HUES48 (cell line): ENCODE data around the gene ZBTB7C.

Source experiments
- H3K27ac ChIP-seq: one replicate; pipeline ENCODE4 v1.7.0; 2013; ENCODE audit warnings: low read depth, low read length, inconsistent platforms
- H3K27me3 ChIP-seq: 2 replicates; pipeline ENCODE4 v1.6.1; 2013; ENCODE audit warnings: mild to moderate bottlenecking, low read length; ENCODE audit not compliant: control insufficient read depth, insufficient read depth
- H3K36me3 ChIP-seq: 2 replicates; pipeline ENCODE4 v1.6.1; 2013; ENCODE audit warnings: low read length; ENCODE audit not compliant: control insufficient read depth, insufficient read depth
- H3K4me1 ChIP-seq: 2 replicates; pipeline ENCODE4 v1.6.1; 2013; ENCODE audit warnings: mild to moderate bottlenecking, low read length; ENCODE audit not compliant: control insufficient read depth, insufficient read depth
- H3K4me3 ChIP-seq: 2 replicates; pipeline ENCODE4 v1.5.1; 2013; ENCODE audit warnings: mild to moderate bottlenecking, low read depth, low read length
- H3K9ac ChIP-seq: 2 replicates; pipeline ENCODE4 v1.6.1; 2013; ENCODE audit warnings: mild to moderate bottlenecking, low read depth, low read length, moderate library complexity
- H3K9me3 ChIP-seq: 2 replicates; pipeline ENCODE4 v1.6.1; 2013; ENCODE audit warnings: low read length; ENCODE audit not compliant: control insufficient read depth, insufficient read depth

ZBTB7C gene

DNA sequence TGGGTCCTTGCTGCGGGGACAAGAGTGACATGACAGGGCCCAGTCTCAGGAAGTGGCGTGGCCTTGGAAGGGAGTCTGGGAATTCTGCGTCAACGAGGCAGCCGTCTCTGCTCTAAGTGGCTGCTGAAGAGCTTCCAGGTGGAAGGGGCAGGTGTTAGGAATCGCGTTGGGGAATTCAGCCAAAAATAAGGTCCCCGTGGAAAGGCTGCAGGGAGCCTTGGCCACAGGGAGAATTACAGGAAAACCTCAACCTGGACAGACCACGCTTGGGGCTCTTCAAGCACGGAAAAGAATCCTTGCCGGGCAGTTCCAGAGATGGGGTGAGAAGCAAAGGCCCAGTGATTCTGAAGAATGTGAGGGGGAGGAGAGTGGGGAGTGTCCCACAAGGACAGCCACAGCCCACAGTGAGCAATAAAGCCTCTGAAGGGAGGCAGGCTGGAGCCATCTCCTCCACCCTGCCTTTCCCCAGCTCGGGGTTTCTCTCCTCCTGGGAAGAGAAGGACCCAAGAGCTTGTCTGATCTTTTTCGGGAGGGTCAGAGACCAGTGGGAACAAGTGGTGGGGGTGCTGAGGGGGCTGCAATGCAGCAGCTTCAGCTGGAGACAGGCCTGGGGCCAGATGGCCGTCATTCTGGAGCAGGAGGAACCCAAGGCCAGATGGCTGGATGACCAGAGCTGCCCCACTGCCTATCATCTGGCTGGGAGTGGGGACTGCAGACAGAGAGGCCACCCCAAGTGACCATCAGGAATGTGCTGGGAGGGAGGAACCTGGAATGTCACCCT is 372.4 kb downstream of the ZBTB7C start:
- H3K9ac ChIP-seq: no peak overlapping the region
- H3K4me3 ChIP-seq: no peak overlapping the region
- H3K4me1 ChIP-seq: no peaks in the 10 kb centered on the region
- H3K27ac ChIP-seq: no peak overlapping the region
- no peaks in the 10 kb centered on the region for H3K27me3 ChIP-seq
- H3K9me3 ChIP-seq: no peaks in the 10 kb centered on the region
- H3K36me3 ChIP-seq: no peaks in the 10 kb centered on the region

DNA sequence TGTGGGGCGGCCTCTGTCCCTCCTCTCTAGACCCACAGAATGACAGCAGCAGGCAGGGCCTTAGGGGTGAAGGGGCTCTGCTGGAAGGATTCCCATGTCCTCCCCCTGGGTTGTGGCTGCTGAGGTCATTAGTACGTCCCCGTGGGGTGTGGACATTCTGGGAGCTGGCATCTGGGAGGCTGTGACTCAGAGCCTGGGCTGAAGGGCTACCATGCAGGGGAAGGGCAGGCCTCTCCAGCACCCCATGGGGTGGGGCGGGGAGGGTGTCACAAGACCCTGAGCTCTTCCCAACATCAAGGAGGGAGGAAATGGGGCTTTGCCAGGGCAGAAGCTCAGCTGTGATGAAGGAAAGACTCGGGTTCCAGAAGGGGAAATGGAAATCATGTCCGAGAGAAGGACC is 373.0 kb downstream of the ZBTB7C start:
- no peak overlapping the region for H3K27ac ChIP-seq
- no peaks in the 10 kb centered on the region for H3K36me3 ChIP-seq
- peaks cover 1% of the 10 kb centered on the region; the same call in 1 of the 2 replicates for H3K4me1 ChIP-seq
- H3K4me3 ChIP-seq: no peak overlapping the region
- H3K9ac ChIP-seq: no peak overlapping the region
- no peaks in the 10 kb centered on the region for H3K27me3 ChIP-seq
- H3K9me3 ChIP-seq: no peaks in the 10 kb centered on the region

DNA sequence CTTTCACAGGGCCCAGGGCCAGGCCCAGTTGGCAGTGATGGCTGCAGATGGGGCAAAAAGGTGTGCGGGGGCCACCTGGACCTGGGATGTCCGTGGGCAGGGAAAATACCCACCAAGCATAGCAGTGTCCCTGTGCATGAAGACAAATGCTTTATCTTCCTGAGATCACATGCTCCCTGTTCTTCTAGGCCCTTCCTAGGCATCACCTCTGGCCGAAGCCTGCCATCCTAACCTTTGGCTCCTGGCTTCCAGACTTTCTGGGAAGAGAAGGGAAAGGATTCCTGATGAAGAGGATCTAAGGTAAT is 373.7 kb downstream of the ZBTB7C start:
- Histone ChIP-seq H3K27ac (no peak overlapping the region), H3K36me3 (no peaks in the 10 kb centered on the region), H3K9me3 (no peaks in the 10 kb centered on the region), H3K27me3 (no peaks in the 10 kb centered on the region), H3K9ac (no peak overlapping the region), H3K4me3 (no peak overlapping the region), H3K4me1 (peaks cover 3% of the 10 kb centered on the region; the same call in 1 of the 2 replicates)

DNA sequence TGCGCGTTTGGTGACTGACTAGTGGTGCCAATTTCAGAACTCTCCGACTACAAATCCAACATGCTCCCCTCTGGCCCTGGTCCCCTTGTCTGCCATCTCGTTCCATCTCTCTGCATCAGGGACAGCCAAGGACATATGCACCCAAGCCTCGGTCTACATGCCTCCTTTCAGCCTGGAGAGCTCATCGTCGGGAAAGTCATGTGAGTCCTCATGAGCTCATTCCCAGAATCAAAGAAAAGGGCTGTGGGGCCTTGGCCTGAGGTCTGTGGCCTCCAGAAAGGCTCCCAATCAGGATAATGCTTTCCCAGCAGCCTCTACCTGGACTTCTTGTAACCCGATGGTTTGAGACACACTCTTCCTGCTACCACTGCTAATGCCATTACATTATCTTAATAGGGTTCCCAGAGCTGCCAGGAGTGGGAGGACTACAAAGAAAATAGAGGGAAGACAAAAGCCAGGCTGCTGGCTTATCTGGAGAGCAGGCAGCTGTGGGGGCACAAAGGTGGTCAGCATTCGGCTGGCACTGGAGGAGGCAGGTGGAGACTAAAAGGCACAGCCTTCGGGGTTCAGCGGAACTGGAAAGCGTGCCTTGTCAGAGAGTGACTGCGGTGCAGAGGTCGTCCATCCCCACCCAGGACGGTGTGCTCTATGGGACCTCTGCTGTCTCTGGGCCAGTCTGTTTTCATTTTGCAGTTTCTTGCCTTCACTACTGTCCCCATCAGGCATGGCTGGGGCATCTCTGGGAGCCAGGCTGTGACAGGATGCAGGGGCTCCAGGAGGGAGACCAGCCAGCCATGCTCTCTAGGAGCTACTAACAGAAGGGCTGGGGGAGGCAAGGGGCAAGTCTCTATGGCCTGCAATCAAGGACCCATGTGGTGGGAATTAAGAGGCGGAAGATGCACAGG is 374.3 kb downstream of the ZBTB7C start:
- H3K9me3 ChIP-seq: no peaks in the 10 kb centered on the region
- H3K4me3 ChIP-seq: no peak overlapping the region
- no peaks in the 10 kb centered on the region for H3K27me3 ChIP-seq
- no peak overlapping the region; the same call in 1 of the 2 replicates for H3K9ac ChIP-seq
- H3K4me1 ChIP-seq: peaks cover 3% of the 10 kb centered on the region; the same call in 1 of the 2 replicates
- H3K27ac ChIP-seq: no peak overlapping the region
- no peaks in the 10 kb centered on the region for H3K36me3 ChIP-seq

DNA sequence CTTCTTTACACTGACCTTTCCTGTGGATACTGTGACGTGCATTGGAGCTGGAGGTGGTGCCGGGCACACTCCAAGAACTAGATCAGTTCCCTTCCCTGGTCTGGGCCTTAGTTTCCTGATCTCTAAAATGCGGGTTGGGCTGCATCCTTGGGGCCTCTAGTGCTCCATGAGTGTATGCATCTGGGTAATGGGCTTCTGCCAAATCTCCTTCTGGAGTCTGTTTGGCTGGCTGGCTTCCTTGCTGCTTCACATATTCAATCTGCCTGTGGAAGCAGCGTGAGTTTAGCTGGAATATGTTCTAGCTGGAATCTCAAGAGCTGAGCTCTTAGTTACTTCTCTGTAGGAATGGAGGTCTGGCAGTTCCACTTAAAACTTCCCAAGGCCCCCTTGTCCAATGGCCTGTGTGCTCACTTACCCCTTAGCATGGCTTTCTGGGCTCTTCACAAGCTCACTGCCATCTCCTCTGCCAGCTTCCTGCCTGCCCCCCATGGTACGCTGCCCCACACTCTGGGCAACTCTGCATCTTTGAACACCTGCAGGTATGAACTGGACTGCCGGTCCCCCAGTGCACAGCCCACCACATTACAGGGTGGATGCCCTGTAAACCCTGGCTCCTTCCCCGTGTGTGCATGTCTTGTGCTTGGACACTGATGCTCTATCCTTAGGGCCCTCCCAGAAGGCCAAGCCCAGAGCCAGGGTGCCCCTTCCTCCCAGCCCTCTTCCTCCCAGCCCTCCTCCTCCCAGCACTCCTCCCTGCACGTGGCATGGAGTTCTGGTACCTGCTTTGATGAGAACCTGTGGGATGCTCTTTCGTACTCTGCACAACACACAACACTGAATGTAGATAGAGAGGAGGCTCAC is 375.2 kb downstream of the ZBTB7C start:
- Histone ChIP-seq H3K36me3 (no peaks in the 10 kb centered on the region), H3K9me3 (no peaks in the 10 kb centered on the region), H3K9ac (no peak overlapping the region), H3K4me3 (no peak overlapping the region), H3K27ac (no peak overlapping the region), H3K27me3 (no peaks in the 10 kb centered on the region), H3K4me1 (peaks cover 3% of the 10 kb centered on the region; the same call in 1 of the 2 replicates)

DNA sequence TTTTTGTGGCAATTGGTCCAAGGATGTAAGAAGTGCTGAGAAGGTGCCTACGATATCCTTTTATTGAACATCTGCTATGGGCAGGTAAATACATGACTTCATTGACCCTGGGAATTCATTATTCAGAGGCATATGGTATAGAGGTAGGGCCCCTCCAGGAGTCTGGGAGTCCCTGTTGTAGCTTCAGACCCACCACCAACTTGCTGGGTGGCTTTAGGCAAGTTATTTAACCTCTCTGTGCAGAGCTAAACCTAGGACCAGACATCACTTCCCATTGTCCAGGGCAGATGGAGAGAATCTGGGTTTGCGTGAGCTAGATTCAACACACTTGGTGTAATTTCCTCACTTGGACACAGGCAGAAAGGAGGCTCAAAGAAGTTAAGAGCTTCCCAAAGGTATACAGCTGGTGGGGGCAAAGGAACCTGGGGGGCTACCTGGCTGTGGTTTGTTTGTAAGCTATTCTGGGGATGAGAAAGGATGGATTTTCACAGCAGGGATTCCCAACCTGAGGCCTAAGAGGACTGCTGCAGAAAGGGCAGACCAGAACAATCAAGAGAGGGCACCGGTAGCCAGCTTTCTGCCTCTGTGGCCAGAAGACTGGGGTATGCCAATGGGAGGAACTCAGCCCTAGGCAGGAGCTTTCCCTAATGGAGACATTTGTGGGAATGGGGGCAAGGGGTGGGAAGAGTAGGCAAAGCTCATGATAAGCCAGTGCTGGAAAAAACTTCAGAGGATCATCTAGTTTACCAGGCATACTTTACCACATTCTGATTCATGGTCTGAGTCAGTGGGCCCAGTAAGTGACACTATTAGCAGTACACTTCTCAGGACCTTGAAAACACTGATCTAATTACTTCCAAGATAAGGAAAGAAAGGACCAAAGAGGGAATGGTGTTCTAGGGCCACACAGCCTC is 376.1 kb downstream of the ZBTB7C start:
- Histone ChIP-seq H3K27ac (no peak overlapping the region), H3K4me1 (peaks cover 3% of the 10 kb centered on the region; the same call in 1 of the 2 replicates), H3K9ac (no peak overlapping the region), H3K9me3 (no peaks in the 10 kb centered on the region), H3K36me3 (no peaks in the 10 kb centered on the region), H3K27me3 (no peaks in the 10 kb centered on the region), H3K4me3 (no peak overlapping the region)

DNA sequence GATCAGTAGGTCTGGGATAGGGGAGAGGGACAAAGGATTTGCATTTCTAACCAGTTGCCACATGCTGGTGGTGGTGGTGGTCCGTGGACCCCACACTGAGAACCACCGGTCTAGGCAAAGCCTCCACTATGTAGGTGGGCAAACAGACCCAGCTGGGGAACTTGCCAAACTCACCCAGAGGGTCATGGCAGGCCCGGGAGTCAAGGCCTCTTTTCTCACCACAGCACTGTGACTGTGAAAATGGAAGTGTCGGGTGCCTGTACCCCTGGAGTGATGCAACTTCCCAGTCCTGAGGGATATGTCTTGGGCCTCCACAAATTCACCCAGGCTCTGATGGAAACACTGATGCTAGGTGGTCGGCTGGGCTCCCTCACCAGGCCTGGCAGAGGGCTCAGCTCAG is 377.5 kb downstream of the ZBTB7C start:
- Histone ChIP-seq H3K4me3 (no peak overlapping the region), H3K27me3 (no peaks in the 10 kb centered on the region), H3K9me3 (no peaks in the 10 kb centered on the region), H3K9ac (no peak overlapping the region), H3K27ac (no peak overlapping the region), H3K4me1 (peaks cover 7% of the 10 kb centered on the region; the same call in 1 of the 2 replicates), H3K36me3 (no peaks in the 10 kb centered on the region)

DNA sequence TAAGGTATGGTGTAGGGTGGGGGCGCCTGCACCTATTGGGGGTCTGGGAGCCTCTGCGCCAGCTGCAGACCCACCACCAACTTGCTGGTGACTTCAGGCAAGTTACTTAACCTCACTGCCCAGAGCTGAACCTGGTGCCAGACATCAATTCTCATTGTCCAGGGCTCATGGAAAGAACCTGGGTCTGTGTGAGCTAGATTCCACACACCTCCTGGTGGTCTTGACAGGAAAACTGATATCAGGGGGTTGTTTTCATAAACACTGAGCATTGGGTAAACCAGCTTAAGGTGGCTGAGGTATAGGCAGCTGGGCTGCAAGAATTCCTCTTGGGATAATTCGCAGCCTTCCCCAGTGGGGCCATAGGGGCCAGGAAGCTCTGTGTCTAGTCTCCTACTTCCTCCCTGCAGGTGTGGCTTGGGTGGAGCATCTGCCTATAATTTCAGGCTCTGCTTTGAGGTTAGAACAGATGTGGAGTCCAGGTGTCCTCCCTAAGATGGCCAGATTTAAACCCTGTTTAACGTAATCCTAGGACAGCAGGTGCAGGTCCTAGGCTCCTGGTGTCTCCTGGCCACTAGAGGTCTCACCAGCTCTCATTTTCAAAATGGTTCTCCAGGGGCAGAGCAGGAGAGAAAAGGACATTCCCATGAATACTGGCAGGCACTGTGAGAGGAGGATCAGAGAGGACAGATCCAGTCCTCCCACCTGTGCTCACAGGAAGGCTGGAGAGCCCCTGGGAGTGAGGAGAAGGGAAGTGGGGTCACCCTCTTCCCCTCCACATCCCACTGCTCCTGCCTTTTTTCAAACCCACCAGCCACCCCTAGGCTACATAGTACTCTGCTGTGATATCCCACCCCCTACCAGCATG is 378.3 kb downstream of the ZBTB7C start:
- H3K4me3 ChIP-seq: no peak overlapping the region
- no peak overlapping the region for H3K27ac ChIP-seq
- H3K4me1 ChIP-seq: peaks cover 8% of the 10 kb centered on the region; the same call in 1 of the 2 replicates
- no peaks in the 10 kb centered on the region for H3K27me3 ChIP-seq
- H3K9ac ChIP-seq: no peak overlapping the region
- no peaks in the 10 kb centered on the region for H3K36me3 ChIP-seq
- no peaks in the 10 kb centered on the region for H3K9me3 ChIP-seq

DNA sequence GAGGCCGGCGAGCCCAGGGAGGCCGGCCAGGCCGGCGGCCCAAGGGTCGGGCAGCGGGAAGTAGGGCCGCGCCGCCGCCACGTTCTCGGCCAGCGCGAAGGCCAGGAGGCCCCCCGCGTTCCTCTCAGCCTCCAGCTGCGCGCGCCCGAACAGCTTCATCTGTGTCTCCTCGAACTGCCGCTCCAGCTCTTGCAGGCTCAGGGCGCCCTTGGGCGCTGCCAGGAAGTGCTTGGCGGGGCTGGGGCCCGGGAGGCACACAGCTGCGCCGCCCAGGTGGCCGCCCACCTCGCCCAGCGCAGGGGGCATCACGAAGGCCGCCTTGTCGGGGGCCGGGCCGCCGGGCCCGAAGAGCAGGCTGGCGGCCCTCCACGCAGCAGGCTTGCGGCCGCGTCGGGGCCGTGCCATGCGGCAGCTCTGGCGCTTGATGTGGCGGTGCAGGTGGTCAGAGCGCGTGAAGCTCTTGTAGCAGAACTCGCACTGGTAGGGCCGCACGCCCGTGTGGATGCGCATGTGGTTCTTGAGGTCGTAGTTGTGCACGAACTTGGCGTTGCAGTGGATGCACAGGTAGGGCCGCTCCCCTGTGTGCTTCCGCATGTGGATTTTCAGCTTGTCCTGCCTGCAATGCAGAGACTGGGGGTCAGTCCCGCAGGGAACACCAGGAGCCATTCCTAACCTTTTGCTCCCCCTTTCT is 379.7 kb downstream of the ZBTB7C start:
- no peaks in the 10 kb centered on the region for H3K36me3 ChIP-seq
- H3K27me3 ChIP-seq: no peaks in the 10 kb centered on the region
- H3K4me3 ChIP-seq: no peak overlapping the region
- peaks cover 8% of the 10 kb centered on the region; the same call in 1 of the 2 replicates for H3K4me1 ChIP-seq
- no peak overlapping the region for H3K9ac ChIP-seq
- no peak overlapping the region for H3K27ac ChIP-seq
- H3K9me3 ChIP-seq: no peaks in the 10 kb centered on the region
